ENCODE measurements around the gene TMEM178A. TPM values are rescaled to one million over a fixed set of nuclear protein-coding genes. Genes with fewer than 3 reads are reported as not detected.
A peak's percentile ranks its signal among the peaks of the same experiment; 100 is the strongest.
"Not testable (repeated sequence)": the region's sequence is repeated elsewhere in the genome, so short reads cannot be mapped to it uniquely, and the experiment has no call there.

Gene TMEM178A
- total RNA-seq = 1 to 10 TPM; 1.5 to 1.9 TPM

DNA sequence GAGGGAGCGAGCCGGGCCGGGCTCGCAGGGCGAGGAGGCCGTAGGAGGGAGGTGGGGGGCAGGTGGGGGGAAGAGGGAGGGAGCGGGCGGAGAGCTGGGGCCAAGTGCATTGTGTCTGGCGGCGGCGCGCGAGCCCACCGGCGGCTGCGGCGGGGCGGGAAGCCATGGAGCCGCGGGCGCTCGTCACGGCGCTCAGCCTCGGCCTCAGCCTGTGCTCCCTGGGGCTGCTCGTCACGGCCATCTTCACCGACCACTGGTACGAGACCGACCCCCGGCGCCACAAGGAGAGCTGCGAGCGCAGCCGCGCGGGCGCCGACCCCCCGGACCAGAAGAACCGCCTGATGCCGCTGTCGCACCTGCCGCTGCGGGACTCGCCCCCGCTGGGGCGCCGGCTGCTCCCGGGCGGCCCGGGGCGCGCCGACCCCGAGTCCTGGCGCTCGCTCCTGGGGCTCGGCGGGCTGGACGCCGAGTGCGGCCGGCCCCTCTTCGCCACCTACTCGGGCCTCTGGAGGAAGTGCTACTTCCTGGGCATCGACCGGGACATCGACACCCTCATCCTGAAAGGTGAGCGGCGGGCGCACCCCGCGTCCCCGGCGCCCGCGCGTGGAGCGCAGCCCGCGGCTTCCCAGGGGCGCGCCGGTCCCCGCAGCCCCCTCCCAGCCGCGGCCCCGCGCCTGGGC is at the start of gene TMEM178A:
TSS of gene TMEM178A (plus strand) at position 107 of the 680 bp plus-strand sequence. CDS start at position 165, 58 bp downstream.
- Mint-ChIP-seq H3K4me3 (peak within 1 kb of the TSS; percentile 80 to 92), H3K9me3 (no peaks in the 10 kb centered on the region), H3K36me3 (ENCODE audit: insufficient read depth in 2 of 2) (peaks cover 2 to 7% of the 10 kb centered on the region in 2 donors), H3K4me1 (ENCODE audit: low read depth) (peaks cover 19% of the 10 kb centered on the region), H3K27ac (no peak within 1 kb of the TSS), H3K27me3 (ENCODE audit: low read depth) (peaks cover 79% of the 10 kb centered on the region)
- ATAC-seq (replicated peaks in 1 of 2) (peak; percentile 52 to 55), DNase-seq (peak in 1 of 2 donors; percentile 9)

DNA sequence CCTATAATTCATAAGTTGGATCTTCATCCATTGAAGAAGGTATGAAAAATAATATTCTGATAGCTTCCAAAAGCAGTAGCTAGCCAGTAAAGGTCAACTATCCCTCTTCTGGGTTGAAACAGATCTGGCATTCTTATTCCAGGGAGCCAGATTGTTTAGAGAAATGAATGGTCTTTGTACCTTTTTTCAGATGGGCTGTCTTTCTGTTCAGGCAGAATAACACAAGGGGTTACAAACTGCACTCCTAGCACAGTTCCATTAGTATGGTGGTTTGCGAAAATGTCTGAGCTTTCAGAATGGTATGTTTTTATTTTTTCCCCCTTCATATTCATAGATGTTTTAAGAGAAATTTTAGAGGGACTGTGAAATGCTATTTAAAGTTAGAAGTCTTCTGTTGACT is 47.5 kb upstream of the TMEM178A start:
- Mint-ChIP-seq H3K4me3 (no peak overlapping the region), H3K27ac (no peak overlapping the region), H3K9me3 (no peaks in the 10 kb centered on the region), H3K36me3 (ENCODE audit: insufficient read depth in 2 of 2) (no peaks in the 10 kb centered on the region), H3K27me3 (ENCODE audit: low read depth) (peaks cover 44% of the 10 kb centered on the region), H3K4me1 (ENCODE audit: low read depth) (peaks cover 12% of the 10 kb centered on the region)
- no peak for ATAC-seq (replicated peaks in 1 of 2)
- no peak for DNase-seq

DNA sequence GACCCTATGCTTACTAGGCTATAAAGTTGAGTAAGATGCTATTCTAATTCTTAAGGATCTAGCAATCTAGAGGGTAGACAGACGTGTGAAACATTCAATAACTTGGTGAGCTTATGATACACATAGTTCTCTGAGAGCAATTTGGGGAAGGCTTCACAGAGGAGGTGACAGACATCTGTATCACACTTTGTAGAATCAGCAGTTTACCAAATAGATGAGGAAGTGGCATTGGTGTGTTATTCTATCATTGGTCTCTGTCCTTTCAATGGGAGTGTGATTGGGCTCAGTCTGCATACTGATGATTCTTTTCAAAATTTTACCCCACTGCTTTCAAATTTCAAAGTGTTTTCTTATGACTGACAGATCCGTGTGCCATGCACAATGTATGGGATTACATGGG is 47.0 kb upstream of the TMEM178A start:
- ATAC-seq (replicated peaks in 1 of 2) (no peak), DNase-seq (no peak)
- Mint-ChIP-seq H3K36me3 (ENCODE audit: insufficient read depth in 2 of 2) (no peaks in the 10 kb centered on the region), H3K27me3 (ENCODE audit: low read depth) (peaks cover 44% of the 10 kb centered on the region), H3K9me3 (no peaks in the 10 kb centered on the region), H3K4me1 (ENCODE audit: low read depth) (peaks cover 12% of the 10 kb centered on the region), H3K4me3 (no peak overlapping the region), H3K27ac (no peak overlapping the region)

DNA sequence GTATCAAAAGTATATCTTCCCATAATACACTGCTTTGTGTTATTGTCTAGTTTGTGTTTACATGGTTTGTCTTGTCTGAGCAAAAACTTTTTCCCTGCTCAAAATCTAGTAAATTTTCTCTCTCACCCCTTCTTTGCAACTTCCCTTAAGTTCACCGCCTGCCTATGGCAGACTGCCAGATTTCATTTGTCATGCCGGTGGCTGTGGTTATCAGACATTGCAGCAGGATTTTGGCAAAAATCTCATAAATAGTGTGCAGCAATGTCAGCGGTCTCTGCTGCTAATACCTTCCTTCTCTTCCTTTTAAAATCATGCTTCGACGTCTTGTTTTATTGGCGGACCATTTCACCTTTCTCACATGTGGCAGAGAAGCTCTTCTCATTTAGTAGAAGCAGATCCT is 45.6 kb upstream of the TMEM178A start:
- DNase-seq = peak; percentile 16 to 19
- H3K4me1 Mint-ChIP-seq (ENCODE audit: low read depth) = peaks cover 12% of the 10 kb centered on the region
- no peaks in the 10 kb centered on the region for H3K36me3 Mint-ChIP-seq (ENCODE audit: insufficient read depth in 2 of 2)
- no peaks in the 10 kb centered on the region for H3K9me3 Mint-ChIP-seq
- peaks cover 38% of the 10 kb centered on the region for H3K27me3 Mint-ChIP-seq (ENCODE audit: low read depth)
- H3K27ac Mint-ChIP-seq = no peak overlapping the region
- no peak overlapping the region for H3K4me3 Mint-ChIP-seq
- ATAC-seq (replicated peaks in 1 of 2) = no peak

DNA sequence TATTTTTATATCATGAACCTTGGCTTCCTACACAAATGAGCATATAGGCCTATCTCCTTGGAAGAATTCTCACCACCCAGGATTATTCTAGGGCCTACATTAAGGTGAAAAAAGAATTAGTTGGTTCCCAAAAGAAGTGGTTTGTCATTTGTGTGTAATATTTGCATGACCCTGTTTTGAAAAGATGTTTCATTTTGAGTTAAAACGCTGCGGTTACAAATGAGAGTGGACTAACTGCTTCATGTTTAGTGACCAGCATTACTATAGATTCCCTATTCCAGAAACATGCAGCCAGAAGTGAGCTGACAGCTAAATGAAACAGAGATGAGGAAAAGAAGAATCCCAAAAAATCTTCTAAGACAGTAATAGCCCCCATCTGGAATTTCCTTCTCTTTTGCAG is 44.1 kb upstream of the TMEM178A start:
- DNase-seq (no peak), ATAC-seq (replicated peaks in 1 of 2) (no peak)
- Mint-ChIP-seq H3K4me1 (ENCODE audit: low read depth) (peaks cover 12% of the 10 kb centered on the region), H3K36me3 (ENCODE audit: insufficient read depth in 2 of 2) (no peaks in the 10 kb centered on the region), H3K27me3 (ENCODE audit: low read depth) (peaks cover 36% of the 10 kb centered on the region), H3K4me3 (no peak overlapping the region), H3K9me3 (no peaks in the 10 kb centered on the region), H3K27ac (no peak overlapping the region)

DNA sequence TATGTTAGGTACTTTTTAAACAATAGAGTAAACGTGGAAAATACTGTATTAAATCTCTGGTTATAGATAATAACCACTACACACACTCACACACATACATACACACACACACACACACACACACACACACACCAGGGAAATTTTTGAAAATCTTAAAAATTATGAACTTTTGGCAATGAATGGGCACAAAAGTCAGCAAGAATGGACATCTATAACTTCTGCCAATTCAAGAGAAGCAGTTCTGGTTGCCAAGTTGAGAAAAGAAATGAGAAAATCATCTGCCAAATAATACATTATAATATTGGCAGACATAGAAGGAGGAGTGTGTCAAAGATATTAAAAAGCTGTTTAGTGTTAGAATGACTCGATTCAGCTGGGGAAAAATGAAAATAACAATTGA is 42.9 kb upstream of the TMEM178A start:
- Mint-ChIP-seq H3K27me3 (ENCODE audit: low read depth) (peaks cover 25% of the 10 kb centered on the region), H3K27ac (no peak overlapping the region), H3K4me3 (no peak overlapping the region), H3K4me1 (ENCODE audit: low read depth) (peaks cover 12% of the 10 kb centered on the region), H3K9me3 (no peaks in the 10 kb centered on the region), H3K36me3 (ENCODE audit: insufficient read depth in 2 of 2) (no peaks in the 10 kb centered on the region)
- ATAC-seq (replicated peaks in 1 of 2) (no peak), DNase-seq (no peak)

DNA sequence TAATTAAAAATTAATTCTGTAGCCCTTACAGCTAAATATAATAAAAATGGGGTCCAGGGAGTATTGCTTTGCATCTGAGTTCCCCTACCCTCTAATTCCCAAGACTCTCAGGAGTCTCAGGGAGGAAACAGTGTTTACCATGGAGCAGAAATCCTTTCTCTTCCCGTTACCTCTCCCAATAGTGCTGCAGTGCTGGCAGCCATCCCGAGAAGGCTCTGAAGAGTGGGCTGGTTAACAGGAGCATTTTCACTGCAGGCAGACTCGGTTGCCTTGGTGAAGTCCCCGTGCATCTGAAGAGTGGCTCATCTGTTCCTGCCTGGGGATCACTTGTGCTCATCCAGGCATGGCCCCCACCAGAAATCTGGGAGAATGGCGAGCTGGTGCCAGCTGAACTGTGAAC is 41.8 kb upstream of the TMEM178A start:
- H3K4me1 Mint-ChIP-seq (ENCODE audit: low read depth) = peaks cover 12% of the 10 kb centered on the region
- no peak for ATAC-seq (replicated peaks in 1 of 2)
- H3K36me3 Mint-ChIP-seq (ENCODE audit: insufficient read depth in 2 of 2) = no peaks in the 10 kb centered on the region
- no peaks in the 10 kb centered on the region for H3K9me3 Mint-ChIP-seq
- peaks cover 16% of the 10 kb centered on the region for H3K27me3 Mint-ChIP-seq (ENCODE audit: low read depth)
- H3K27ac Mint-ChIP-seq = no peak overlapping the region
- H3K4me3 Mint-ChIP-seq = no peak overlapping the region
- DNase-seq = no peak

DNA sequence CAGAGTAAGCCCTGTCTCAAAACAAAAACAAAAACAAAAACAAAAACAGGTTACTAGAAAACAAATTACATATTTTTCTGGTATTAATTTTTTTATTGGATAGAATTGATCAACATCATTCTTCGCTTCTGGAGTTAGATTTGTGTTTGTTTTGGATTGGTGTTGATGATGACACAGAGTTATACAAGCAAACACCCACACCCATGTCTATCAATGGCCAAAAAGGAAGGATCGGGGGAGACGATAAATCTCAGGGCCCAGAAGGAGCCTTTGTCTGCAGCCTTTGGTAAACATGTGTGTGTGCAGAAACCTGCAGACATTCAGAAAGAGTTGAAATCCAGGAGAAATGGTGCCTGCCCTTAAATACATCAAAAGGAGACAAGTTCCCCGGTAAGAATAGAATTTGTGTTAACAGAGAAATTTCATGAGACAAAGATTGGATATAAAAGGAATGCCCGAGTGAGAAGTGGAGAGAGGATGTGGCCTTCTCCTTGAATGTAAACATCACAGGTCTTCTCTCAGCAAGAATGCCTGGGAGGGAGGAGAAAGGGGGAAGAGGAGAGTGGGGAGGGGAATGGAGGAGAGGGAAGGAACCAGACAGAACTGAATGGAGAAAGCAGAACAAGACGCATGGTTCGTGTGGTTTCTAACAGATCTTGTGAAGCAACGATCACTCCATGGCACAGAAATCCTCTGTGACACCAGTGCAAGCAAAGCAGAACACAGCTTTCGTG is 40.4 kb upstream of the TMEM178A start:
- H3K4me3 Mint-ChIP-seq = no peak overlapping the region
- ATAC-seq (replicated peaks in 1 of 2) (no peak), DNase-seq (no peak)
- no peaks in the 10 kb centered on the region for H3K9me3 Mint-ChIP-seq
- no peaks in the 10 kb centered on the region for H3K36me3 Mint-ChIP-seq (ENCODE audit: insufficient read depth in 2 of 2)
- peaks cover 7% of the 10 kb centered on the region for H3K27me3 Mint-ChIP-seq (ENCODE audit: low read depth)
- H3K4me1 Mint-ChIP-seq (ENCODE audit: low read depth) = peaks cover 7% of the 10 kb centered on the region
- no peak overlapping the region for H3K27ac Mint-ChIP-seq

DNA sequence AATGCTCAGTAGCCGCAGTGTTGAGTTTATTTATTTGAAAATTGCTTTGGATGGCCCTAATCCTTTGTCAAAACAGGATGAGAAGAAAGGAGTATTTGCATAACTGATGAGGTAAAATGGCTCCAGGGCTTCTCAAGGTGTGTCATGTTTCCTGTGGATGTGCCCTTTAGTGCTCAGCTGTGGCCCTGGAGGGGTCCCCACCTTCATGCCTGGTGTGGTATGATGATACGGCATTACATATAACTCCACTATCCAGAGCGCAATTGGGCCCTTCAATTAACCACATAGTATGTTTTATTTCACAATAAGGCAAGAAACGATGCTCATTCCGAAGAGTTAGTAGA is 39.8 kb upstream of the TMEM178A start:
- Mint-ChIP-seq H3K27me3 (ENCODE audit: low read depth) (peaks cover 1% of the 10 kb centered on the region), H3K36me3 (ENCODE audit: insufficient read depth in 2 of 2) (no peaks in the 10 kb centered on the region), H3K9me3 (no peaks in the 10 kb centered on the region), H3K4me1 (ENCODE audit: low read depth) (peaks cover 2% of the 10 kb centered on the region), H3K27ac (no peak overlapping the region), H3K4me3 (no peak overlapping the region)
- DNase-seq (no peak), ATAC-seq (replicated peaks in 1 of 2) (no peak)

DNA sequence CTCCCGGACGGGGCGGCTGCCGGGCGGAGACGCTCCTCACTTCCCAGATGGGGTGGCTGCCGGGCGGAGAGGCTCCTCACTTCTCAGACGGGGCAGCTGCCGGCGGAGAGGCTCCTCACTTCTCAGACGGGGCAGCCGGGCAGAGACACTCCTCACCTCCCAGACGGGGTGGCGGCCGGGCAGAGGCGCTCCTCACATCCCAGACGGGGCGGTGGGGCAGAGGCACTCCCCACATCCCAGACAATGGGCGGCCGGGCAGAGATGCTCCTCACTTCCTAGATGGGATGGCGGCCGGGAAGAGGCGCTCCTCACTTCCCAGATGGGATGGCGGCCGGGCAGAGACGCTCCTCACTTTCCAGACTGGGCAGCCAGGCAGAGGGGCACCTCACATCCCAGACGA is 37.4 kb upstream of the TMEM178A start:
- not testable (repeated sequence) for H3K27me3 Mint-ChIP-seq (ENCODE audit: low read depth); H3K27ac Mint-ChIP-seq; H3K4me1 Mint-ChIP-seq (ENCODE audit: low read depth); H3K4me3 Mint-ChIP-seq; H3K9me3 Mint-ChIP-seq; H3K36me3 Mint-ChIP-seq (ENCODE audit: insufficient read depth in 2 of 2); DNase-seq; ATAC-seq (replicated peaks in 1 of 2)

DNA sequence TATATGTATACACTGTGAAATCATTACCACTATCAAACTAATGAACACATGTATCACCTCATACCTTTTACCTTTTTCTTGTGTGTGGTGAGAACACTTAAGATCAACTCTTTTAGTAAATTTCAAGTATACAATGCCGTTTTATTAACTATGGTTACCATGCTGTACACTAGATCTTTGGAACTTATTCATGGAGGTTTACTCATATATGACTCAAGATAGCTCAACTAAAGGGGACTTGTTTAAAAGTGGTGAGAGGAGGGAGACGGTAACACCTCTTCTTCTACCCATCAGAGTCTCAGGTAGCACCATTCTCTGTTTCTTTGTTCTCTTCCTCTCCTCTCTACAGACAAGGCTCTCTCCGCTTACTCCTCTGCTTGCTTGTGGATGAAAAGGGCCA is 36.1 kb upstream of the TMEM178A start:
- no peak for ATAC-seq (replicated peaks in 1 of 2)
- H3K27me3 Mint-ChIP-seq (ENCODE audit: low read depth) = no peaks in the 10 kb centered on the region
- no peaks in the 10 kb centered on the region for H3K9me3 Mint-ChIP-seq

DNA sequence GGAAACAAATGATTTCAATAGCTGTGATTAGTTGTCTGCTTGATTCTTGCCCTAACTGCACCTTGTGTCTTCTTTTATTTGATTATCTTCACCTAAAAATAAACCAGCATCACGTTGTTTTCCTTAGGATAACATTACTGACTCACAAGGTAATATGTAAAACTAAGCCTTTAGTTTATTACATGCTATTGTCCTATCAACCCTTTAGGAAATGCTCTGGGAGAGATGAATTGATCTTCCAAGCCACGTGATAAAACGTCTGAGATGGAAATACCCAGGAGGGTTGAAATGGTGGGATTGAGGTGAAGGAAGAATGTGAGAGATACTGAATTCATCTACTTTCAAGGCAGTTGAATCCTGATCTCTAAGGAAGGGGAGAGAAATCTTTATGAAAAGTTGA is 34.5 kb upstream of the TMEM178A start:
- no peak overlapping the region for H3K27ac Mint-ChIP-seq
- no peak for DNase-seq
- no peak for ATAC-seq (replicated peaks in 1 of 2)
- no peaks in the 10 kb centered on the region for H3K4me1 Mint-ChIP-seq (ENCODE audit: low read depth)
- no peaks in the 10 kb centered on the region for H3K9me3 Mint-ChIP-seq
- H3K4me3 Mint-ChIP-seq = no peak overlapping the region
- H3K36me3 Mint-ChIP-seq (ENCODE audit: insufficient read depth in 2 of 2) = no peaks in the 10 kb centered on the region
- no peaks in the 10 kb centered on the region for H3K27me3 Mint-ChIP-seq (ENCODE audit: low read depth)

More for the DNA sequence above, 36.1 kb upstream of the TMEM178A start:
- no peak for DNase-seq
- Mint-ChIP-seq H3K27ac (no peak overlapping the region), H3K4me1 (ENCODE audit: low read depth) (no peaks in the 10 kb centered on the region), H3K4me3 (no peak overlapping the region), H3K36me3 (ENCODE audit: insufficient read depth in 2 of 2) (no peaks in the 10 kb centered on the region)

DNA sequence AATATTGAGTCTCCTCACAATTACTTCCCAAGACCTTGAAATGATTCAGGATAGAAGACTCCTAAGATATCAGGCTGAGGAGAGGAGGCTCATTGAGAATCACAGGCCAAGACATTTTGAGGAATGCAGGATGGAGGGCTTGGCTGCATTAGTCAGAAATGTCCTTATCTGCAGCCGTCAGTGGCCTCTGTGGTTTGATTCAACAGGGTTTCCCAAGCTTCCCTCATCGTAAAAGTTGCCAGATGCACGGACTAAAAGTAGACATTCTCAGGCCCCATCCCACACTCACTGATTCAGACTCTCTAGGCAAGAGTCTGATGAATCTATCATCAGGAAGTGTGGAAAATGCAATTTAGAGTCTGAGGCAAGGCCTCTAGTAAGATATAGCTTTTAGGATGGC is 34.0 kb upstream of the TMEM178A start:
- H3K36me3 Mint-ChIP-seq (ENCODE audit: insufficient read depth in 2 of 2) = no peaks in the 10 kb centered on the region
- no peak for DNase-seq
- H3K9me3 Mint-ChIP-seq = no peaks in the 10 kb centered on the region
- H3K27me3 Mint-ChIP-seq (ENCODE audit: low read depth) = no peaks in the 10 kb centered on the region
- no peak overlapping the region for H3K4me3 Mint-ChIP-seq
- no peak for ATAC-seq (replicated peaks in 1 of 2)
- no peaks in the 10 kb centered on the region for H3K4me1 Mint-ChIP-seq (ENCODE audit: low read depth)
- H3K27ac Mint-ChIP-seq = no peak overlapping the region

DNA sequence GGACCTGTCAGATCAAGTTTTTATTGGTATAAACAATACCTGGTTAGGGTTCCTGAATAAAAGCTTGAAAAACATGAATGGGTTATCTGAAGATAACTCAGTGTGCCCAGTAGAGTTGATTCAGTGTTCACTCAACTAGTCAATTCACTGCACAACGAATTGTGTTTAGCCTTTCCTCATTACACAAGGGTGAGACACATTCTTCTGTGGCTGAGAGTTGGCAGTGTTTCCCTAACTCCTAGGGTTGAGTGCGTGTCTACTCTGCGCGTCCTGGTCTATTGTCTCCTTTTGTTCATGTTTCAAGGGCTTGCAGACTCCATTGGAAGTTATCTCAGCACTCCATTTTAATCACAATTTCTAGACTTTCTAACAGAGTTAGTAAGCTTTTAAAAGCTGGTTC is 32.8 kb upstream of the TMEM178A start:
- DNase-seq (no peak), ATAC-seq (replicated peaks in 1 of 2) (no peak)
- Mint-ChIP-seq H3K27ac (no peak overlapping the region), H3K4me3 (no peak overlapping the region), H3K36me3 (ENCODE audit: insufficient read depth in 2 of 2) (no peaks in the 10 kb centered on the region), H3K9me3 (no peaks in the 10 kb centered on the region), H3K27me3 (ENCODE audit: low read depth) (no peaks in the 10 kb centered on the region), H3K4me1 (ENCODE audit: low read depth) (no peaks in the 10 kb centered on the region)
